GM19035 (cell line): ENCODE measurements around the gene TTYH1.
"Not testable (repeated sequence)": the region's sequence is repeated elsewhere in the genome, so short reads cannot be mapped to it uniquely, and the experiment has no call there.

ENCODE experiments used
- ATAC-seq: cut with Tn5 transposase; IDR thresholded peaks from one replicate; pipeline ENCODE4 v1.9.1; 2021; ENCODE audit not compliant: unreplicated experiment

The TTYH1 gene

GRCh38 chr19:54415208-54415900, at the start of gene TTYH1:
TTYH1 (plus strand) TSS chr19:54415464; CDS start chr19:54415553, 89 bp downstream.
- ATAC-seq, result no peak

GRCh38 chr19:54365798-54366197, 49.5 kb upstream of the TTYH1 start:
- ATAC-seq, result not testable (repeated sequence)

GRCh38 chr19:54366811-54367210, 48.5 kb upstream of the TTYH1 start:
- no peak for ATAC-seq

GRCh38 chr19:54369082-54369687, 46.1 kb upstream of the TTYH1 start:
- no peak for ATAC-seq

GRCh38 chr19:54369688-54370433, 45.4 kb upstream of the TTYH1 start:
- ATAC-seq, result not testable (repeated sequence)

GRCh38 chr19:54370434-54370796, 44.8 kb upstream of the TTYH1 start:
- not testable (repeated sequence) for ATAC-seq

- ATAC-seq, result not testable (repeated sequence)
These were observed 43.8 kb upstream of the TTYH1 start for GRCh38 chr19:54371453-54371852.

GRCh38 chr19:54373781-54374631, 41.3 kb upstream of the TTYH1 start:
- ATAC-seq, result no peak

- not testable (repeated sequence) for ATAC-seq
These were observed 39.9 kb upstream of the TTYH1 start for GRCh38 chr19:54375181-54375938.

GRCh38 chr19:54376610-54377285, 38.5 kb upstream of the TTYH1 start:
- no peak for ATAC-seq

GRCh38 chr19:54379187-54379678, 36.0 kb upstream of the TTYH1 start:
- ATAC-seq, result no peak

- ATAC-seq, result no peak
These were observed 34.4 kb upstream of the TTYH1 start for GRCh38 chr19:54380897-54381296.

- not testable (repeated sequence) for ATAC-seq
These were observed 33.2 kb upstream of the TTYH1 start for GRCh38 chr19:54382041-54382440.

- no peak for ATAC-seq
These were observed 31.9 kb upstream of the TTYH1 start for GRCh38 chr19:54383330-54383729.

GRCh38 chr19:54387991-54388801, 27.1 kb upstream of the TTYH1 start:
- ATAC-seq, result no peak

- no peak for ATAC-seq
These were observed 26.5 kb upstream of the TTYH1 start for GRCh38 chr19:54388802-54389139.

GRCh38 chr19:54389553-54389952, 25.7 kb upstream of the TTYH1 start:
- no peak for ATAC-seq

- no peak for ATAC-seq
These were observed 24.2 kb upstream of the TTYH1 start for GRCh38 chr19:54390942-54391577.
